ENCODE measurements around the gene PKN3. TPM values are rescaled to one million over a fixed set of nuclear protein-coding genes. Genes with fewer than 3 reads are reported as not detected.

The PKN3 gene
- total RNA-seq, 1 experiment from 2014 or later = 2.1 TPM

- H3K36me3 Mint-ChIP-seq (ENCODE audit: insufficient read depth, unreplicated experiment) = peaks cover 5% of the 10 kb centered on the region
- ChIA-PET CTCF (no interaction called here), POLR2A (no interaction called here)
- no peak overlapping the region for H3K4me3 Mint-ChIP-seq (ENCODE audit: unreplicated experiment)
- peaks cover 5% of the 10 kb centered on the region; the same call in 1 of the 2 replicates for H3K4me1 ChIP-seq
- H3K27ac Mint-ChIP-seq (ENCODE audit: unreplicated experiment) = no peak overlapping the region
- TF ChIP-seq CTCF (IDR thresholded peaks at IDR 0.05; ENCODE audit: insufficient read depth in 1 of 2, low read depth in 1 of 2, low read length in 1 of 2, severe bottlenecking in 1 of 2, unreplicated experiment in 1 of 2) = no peak
- H3K9me3 ChIP-seq = no peaks in the 10 kb centered on the region
- no peaks in the 10 kb centered on the region for H3K36me3 ChIP-seq (ENCODE audit: control insufficient read depth, insufficient read depth, low read length)
- no peaks in the 10 kb centered on the region for H3K9me3 Mint-ChIP-seq (ENCODE audit: unreplicated experiment)
- BruUV-seq (replicated peaks) = no TSS peak
- H3K27me3 ChIP-seq (replicated peaks; ENCODE audit: control insufficient read depth, insufficient read depth, low read length) = no peaks in the 10 kb centered on the region
- intact Hi-C loops (cut with micrococcal nuclease; ENCODE audit: unreplicated experiment) = no loop called here
- DNase-seq = peak in 1 of 2 experiments; percentile 31
- H3K4me1 Mint-ChIP-seq (ENCODE audit: low read depth, unreplicated experiment) = peaks cover 6% of the 10 kb centered on the region
- no peak overlapping the region for H3K4me3 ChIP-seq (ENCODE audit: low read depth, low read length)
- H3K27me3 Mint-ChIP-seq (ENCODE audit: insufficient read depth, unreplicated experiment) = no peaks in the 10 kb centered on the region
Observed at GRCh38 chr9:128713411-128713780, 11.1 kb downstream of the PKN3 start.

GRCh38 chr9:128713941-128714573 is 11.8 kb downstream of the PKN3 start:
- Mint-ChIP-seq H3K4me1 (ENCODE audit: low read depth, unreplicated experiment) (peaks cover 6% of the 10 kb centered on the region), H3K36me3 (ENCODE audit: insufficient read depth, unreplicated experiment) (peaks cover 5% of the 10 kb centered on the region), H3K9me3 (ENCODE audit: unreplicated experiment) (no peaks in the 10 kb centered on the region), H3K27ac (ENCODE audit: unreplicated experiment) (no peak overlapping the region), H3K27me3 (ENCODE audit: insufficient read depth, unreplicated experiment) (no peaks in the 10 kb centered on the region), H3K4me3 (ENCODE audit: unreplicated experiment) (no peak overlapping the region)
- BruUV-seq (replicated peaks) = no TSS peak
- intact Hi-C loops (cut with micrococcal nuclease; ENCODE audit: unreplicated experiment) = no loop called here
- ChIA-PET POLR2A (no interaction called here), CTCF (no interaction called here)
- no peaks in the 10 kb centered on the region for H3K27me3 ChIP-seq (replicated peaks; ENCODE audit: control insufficient read depth, insufficient read depth, low read length)
- no peak for TF ChIP-seq CTCF (IDR thresholded peaks at IDR 0.05; ENCODE audit: insufficient read depth in 1 of 2, low read depth in 1 of 2, low read length in 1 of 2, severe bottlenecking in 1 of 2, unreplicated experiment in 1 of 2)
- H3K9me3 ChIP-seq = no peaks in the 10 kb centered on the region
- peak in 1 of 2 experiments; percentile 27 for DNase-seq
- H3K36me3 ChIP-seq (ENCODE audit: control insufficient read depth, insufficient read depth, low read length) = no peaks in the 10 kb centered on the region
- H3K4me3 ChIP-seq (ENCODE audit: low read depth, low read length) = no peak overlapping the region
- peaks cover 8% of the 10 kb centered on the region; the same call in 1 of the 2 replicates for H3K4me1 ChIP-seq

DNA sequence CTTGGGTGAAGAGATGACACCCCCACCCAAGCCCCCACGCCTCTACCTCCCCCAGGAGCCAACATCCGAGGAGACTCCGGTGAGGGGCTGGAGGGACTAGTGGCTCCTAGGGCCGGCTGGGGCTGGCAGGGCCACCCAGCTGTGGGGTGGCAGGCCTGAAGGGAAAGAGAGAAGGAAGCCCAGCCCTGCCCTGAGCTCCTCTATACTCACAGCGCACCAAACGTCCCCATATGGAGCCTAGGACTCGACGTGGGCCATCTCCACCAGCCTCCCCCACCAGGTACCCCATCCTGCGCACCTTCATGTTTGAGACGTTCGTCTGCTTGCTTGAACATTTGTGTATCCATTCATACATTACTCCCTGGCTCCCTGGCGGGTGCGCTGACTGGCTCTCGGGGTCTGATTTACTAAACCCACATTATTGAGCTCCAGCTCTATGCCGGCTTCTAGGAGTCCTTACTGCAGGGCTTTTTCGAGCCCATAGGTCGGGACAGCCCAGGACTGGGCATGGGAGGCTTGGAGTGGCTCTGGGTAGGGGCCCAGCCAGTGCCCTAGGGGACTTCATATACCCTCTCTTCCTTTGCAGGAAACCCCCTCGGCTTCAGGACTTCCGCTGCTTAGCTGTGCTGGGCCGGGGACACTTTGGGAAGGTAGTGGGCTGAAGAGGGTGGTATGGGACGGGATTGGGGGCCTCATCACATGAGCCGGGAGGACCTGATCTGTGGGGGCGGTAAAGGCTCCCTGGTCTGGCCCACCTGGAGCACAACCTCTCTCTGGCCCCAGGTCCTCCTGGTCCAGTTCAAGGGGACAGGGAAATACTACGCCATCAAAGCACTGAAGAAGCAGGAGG is 12.5 kb downstream of the PKN3 start:
- Mint-ChIP-seq H3K4me1 (ENCODE audit: low read depth, unreplicated experiment) (peaks cover 6% of the 10 kb centered on the region), H3K9me3 (ENCODE audit: unreplicated experiment) (no peaks in the 10 kb centered on the region), H3K4me3 (ENCODE audit: unreplicated experiment) (no peak overlapping the region), H3K27ac (ENCODE audit: unreplicated experiment) (no peak overlapping the region), H3K27me3 (ENCODE audit: insufficient read depth, unreplicated experiment) (no peaks in the 10 kb centered on the region), H3K36me3 (ENCODE audit: insufficient read depth, unreplicated experiment) (peaks cover 12% of the 10 kb centered on the region)
- H3K27me3 ChIP-seq (replicated peaks; ENCODE audit: control insufficient read depth, insufficient read depth, low read length) = no peaks in the 10 kb centered on the region
- CTCF ChIA-PET = interaction anchor here (0.7 kb wide), 1 partner anchor 10 kb away, joined by 3 read pairs; no protein-coding TSS in a partner anchor
- no TSS peak for BruUV-seq (replicated peaks)
- no peaks in the 10 kb centered on the region for H3K9me3 ChIP-seq
- H3K36me3 ChIP-seq (ENCODE audit: control insufficient read depth, insufficient read depth, low read length) = no peaks in the 10 kb centered on the region
- DNase-seq = no peak
- intact Hi-C loops (cut with micrococcal nuclease; ENCODE audit: unreplicated experiment) = no loop called here
- POLR2A ChIA-PET = no interaction called here
- no peak for TF ChIP-seq CTCF (IDR thresholded peaks at IDR 0.05; ENCODE audit: insufficient read depth in 1 of 2, low read depth in 1 of 2, low read length in 1 of 2, severe bottlenecking in 1 of 2, unreplicated experiment in 1 of 2)
- H3K4me1 ChIP-seq = peaks cover 8% of the 10 kb centered on the region; the same call in 1 of the 2 replicates
- H3K4me3 ChIP-seq (ENCODE audit: low read depth, low read length) = no peak overlapping the region

Measured in Caco-2 (cell line).